Left hindlimb (tissue), 1 donor: ENCODE data around the gene DNAJB2.
A peak's percentile ranks its signal among the peaks of the same experiment; 100 is the strongest.

Source experiments
- DNase-seq: peaks from one replicate; pipeline ENCODE4 v3.0.0-alpha.2; 2018

The DNAJB2 gene

DNA sequence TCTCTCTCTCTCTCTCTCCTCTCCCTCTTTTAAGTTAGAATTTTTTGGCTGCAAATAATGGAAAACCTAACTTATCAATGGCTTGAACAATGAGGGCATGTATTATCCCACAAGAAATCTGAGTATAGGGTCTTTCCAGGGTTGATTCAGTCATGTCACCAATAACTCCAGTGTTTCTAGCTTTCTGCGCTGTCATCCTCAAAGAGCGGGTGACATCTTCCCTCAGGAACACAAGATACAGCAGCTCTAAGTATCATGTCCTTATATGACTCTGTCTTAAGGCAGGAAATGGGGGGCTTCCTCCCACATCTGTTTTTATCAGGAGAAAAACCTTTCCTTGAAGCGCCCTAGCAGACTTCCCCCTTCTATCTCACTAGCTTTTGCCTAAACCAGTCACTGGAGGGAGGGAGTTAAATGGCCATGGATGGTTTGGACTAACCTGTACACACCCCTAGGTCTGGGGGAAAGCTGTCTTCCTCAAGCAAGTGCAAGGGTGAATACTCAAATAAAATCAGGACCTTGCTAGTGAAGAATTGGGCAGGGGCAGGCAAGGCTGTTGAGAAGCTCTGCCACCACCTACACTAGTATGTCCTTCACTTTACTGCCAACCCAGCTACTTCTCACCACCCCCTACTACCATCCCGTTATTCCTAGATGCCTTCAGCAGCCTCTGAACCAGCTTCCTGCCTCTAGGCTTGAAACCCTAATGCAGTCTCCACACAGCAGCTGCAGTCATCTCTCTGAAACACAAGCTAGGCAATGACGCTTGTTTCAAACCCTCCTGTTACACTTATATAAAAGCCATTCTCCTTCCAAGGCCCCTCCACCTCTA lies 17.9 kb upstream of the DNAJB2 start:
- no peak for DNase-seq

DNA sequence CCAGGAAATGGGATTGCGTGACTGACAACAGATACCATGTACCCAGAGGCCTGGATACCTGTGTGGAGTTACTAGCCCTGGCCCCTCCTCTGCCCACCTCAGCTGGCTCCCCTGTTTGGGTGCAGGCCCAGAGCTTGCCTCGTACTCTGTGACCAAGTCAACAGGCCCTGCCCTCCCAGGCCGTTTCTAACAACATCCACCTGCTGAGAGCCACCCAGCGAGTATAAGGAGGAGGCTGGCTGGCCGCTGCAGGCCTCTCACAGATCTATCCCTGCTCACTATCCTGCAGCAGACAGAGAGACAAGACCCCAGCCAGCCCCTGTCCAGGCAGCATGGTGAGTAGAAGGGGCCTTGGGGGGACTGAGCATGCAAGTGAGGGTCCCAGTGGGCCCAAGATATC lies 12.9 kb upstream of the DNAJB2 start:
- DNase-seq = no peak

DNA sequence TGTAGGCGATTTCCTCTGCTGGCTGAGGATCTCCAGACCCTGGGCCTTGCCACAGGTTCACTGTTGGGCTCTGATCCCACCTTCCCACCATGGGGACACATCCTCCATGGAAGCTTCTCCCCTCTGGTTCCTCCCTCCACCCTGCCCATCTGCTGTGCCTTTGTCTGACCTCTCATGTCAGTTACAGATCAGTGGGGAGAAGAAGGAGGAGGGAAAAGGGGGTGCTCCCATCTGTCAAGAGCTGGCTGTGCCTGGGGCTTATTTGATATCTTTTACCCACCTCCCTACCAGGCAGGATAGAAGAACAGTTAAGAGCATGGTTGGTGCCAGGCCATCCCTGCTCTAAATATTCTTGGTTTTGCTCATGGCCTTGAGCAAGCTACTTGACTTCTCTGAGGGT lies 12.3 kb upstream of the DNAJB2 start:
- DNase-seq = no peak

DNA sequence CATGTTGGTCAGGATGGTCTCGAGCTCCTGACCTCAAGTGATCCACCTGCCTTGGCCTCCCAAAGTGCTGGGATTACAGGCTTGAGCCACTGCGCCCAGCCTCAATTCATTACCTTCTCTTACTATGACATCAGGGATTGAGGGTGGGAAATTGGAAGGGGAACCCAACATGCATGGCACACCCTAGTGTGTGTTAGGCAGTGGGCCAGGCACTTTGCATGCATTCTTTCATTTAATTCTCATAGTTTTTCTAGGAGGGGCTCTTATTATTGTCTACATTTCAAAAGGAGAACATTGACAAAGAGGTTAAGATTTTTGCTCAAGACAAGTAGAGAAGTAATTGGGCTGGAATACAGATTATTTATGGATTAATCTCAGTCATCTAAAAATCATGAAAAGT lies 10.9 kb upstream of the DNAJB2 start:
- no peak for DNase-seq

DNA sequence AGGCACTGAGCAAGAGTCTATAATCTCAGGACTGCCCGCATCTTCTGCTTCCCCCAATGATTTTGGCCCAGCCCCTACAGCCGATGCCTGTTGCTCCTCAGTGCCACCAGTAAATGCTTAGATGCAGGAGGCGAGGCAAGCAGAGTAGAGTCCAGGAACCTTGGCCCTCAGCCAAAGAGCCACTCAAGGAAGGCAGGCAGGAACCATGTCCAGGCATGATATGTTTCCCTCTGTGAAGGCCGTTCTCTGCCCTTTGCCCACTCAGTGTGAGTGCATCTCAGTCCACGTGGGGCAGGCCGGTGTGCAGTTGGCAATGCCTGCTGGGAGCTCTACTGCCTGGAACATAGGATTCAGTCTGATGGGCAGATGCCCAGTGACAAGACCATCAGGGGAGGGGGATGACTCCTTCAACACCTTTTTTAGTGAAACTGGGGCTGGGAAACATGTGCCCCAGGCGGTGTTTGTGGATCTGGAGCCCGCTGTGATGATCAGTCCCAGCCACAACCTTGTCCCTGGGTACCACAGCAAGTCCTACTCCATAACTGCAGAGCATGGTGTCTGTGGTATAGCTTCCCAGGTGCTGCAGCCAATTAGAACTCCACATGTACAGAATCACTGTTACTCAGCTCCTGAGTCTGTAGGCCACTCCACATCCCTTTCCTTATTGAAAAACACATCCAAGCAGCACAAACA lies 9.7 kb upstream of the DNAJB2 start:
- DNase-seq = no peak

DNA sequence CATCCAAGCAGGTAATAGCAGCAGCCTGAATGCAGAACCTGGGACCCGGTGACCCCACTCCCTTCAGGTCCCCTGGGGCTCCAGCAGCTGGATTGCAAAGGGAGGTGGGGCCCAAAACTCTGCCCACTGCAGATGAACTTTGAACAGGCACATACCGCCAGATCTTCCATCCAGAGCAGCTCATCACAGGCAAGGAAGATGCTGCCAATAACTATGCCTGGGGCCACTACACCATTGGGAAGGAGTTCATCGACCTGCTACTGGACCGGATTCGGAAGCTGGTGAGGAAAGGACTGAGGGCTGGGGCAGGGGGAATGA lies 9.2 kb upstream of the DNAJB2 start:
- DNase-seq = no peak

DNA sequence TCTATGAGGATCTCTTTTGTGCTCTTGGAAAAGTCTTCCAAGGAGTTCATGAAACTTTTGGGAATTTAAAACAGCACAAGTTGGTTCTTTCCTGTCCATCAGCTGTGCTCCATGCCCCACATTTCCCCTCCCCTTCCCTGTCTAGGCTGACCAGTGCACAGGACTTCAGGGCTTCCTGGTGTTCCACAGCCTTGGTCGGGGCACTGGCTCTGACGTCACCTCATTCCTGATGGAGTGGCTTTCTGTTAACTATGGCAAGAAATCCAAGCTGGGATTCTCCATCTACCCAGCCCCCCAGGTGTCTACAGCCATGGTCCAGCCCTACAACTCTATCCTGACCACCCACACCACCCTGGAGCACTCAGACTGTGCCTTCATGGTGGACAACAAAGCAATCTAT lies 8.1 kb upstream of the DNAJB2 start:
- DNase-seq = no peak

DNA sequence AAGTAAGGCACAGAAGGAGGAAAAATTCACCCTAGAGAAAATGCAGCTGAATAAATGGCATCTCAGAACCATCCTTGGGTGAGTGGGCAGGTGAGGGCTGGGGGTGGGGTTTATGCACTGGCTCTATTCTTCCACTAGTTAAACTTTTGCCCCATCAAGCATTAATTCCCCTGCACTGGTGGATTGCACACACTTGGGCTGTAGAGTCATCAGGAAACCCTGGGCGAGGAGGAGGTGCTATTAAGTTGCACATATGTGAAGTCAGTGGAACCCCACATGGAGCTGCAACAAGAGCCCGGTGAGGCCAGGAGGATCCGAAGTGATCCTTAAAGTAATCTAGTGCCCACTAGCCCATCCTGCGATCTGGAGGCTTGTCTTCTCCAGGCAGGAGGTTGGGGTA lies 6.8 kb upstream of the DNAJB2 start:
- no peak for DNase-seq

DNA sequence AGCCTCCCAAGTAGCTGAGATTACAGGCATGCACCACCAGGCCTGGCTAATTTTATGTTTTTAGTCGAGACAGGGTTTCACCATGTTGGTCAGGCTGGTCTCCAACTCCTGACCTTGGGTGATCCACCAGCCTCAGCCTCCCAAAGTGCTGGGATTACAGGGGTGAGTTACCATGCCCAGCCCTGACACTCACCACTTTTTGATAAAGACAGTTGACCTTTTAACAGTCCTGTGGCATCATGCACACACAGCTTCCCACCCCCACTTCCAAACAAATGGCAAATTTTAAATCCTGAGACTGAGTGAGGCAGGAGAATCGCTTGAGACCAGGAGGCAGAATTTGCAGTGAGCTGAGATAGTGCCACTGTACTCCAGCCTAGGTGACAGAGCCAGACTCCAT lies 6.2 kb upstream of the DNAJB2 start:
- DNase-seq = no peak

DNA sequence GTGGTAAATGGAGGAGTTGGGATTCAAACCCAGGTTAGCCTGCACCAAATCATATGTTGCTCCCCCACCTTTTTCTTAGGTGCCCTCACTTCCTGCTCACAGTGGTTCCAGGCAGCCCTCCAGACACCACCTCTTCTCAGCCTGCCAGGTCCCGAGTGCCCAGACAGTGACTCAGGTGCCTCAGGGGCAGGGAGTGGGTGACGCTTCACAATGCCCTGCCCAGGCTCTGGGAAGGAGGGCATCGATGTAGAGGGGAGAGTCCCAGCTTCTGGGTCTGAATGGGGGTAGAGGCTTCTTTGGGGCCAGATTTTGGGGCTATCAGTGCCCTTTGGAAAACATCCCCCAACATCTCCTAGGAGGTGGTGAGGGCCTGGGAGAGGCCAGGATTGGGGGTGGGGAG lies 5.2 kb upstream of the DNAJB2 start:
- no peak for DNase-seq

DNA sequence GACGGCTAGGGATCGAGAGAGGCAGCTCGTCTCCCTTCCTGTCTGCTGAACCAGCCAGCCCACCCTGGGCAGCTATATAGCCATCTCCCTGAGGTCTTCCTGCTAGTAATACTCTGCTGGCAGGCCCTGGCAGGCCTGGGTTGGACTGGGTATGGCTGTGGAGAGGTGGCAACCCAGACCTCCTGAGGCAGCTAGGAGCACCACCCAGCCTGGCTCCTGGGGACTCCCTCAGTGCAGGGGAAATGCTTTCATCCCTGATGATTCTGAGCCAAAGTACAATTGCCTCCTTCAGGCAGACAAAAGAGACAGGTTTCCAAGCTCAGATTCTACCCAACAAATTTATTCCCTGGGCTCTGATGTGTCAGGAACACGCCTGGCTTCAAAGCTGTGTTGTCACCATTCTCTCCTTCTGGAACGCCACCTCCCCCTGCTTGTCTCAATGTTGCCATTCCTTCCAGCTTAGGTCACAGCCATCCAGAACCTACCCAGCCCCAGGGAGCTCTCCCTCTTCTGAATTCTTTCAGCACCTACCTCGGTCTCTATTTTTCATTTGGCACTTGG lies 4.7 kb upstream of the DNAJB2 start:
- DNase-seq = no peak

DNA sequence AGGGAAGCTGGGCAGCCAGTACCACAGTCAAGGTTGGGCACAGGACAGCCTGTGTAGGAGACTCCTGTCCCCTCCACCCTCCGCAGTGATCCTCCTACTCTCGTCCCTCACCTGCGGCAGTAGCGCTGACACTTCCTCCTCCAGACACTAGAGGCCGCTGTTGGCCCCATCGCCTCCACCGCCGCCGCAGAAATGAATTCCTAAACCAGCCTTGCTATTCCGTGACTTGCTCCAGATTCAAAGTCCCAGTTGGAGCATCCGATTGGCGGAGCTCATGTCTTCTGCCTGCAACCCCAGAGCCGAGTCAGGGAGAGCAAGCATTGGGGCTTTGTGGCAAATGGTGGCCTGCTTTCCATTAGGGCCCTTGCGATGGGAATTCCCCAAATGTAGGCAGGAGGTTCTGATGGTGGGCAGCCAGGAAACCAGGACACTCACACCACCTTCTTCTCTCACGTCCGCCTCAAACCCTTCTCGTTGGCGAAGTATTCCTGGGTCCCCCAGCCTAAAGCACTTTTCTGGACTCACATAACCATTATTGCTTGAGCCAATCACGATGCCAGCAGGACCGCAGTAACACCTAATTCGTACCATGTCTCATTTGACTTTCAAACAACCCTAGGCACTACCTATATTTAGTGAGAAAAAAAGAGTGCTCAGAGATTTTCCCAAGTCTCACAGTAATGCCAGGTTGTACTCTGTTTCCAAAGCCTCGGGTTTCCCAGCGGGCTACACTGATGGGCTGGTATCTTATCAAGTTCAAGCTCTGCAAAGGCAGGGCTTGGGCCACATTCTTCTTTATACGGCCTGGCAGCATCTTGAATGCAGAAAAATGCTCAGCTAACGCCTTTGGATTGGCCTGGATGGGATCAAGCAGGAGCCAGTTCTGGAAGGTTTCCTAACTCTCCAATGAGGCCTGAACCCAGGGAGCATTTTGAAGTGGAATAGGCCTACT lies 1.2 kb upstream of the DNAJB2 start:
- DNase-seq = peak; percentile 86

DNA sequence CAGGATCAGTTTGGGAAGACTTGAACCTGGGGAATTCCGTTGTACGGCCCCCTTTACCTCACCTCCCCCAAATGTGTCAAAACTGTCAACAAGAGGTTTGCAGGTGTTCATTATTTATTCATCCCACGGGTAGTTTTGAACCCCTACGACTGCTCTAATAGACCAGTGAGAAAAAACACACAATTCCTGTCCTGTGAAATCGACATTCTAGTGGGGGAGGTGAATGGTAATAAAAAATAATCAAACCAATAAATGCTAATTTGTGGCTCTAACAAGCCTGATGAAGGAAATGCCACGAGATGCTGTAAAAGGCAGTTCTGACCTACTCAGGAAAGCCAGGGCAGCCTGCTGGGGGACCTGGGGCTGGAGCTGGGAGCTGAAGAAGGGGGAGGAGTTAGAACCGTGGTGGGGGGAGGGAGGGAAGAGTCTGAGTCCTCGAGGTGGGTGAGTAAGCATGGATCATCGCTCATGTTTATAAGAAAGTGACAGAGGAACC lies 463 bp upstream of the DNAJB2 start:
- no peak for DNase-seq

DNA sequence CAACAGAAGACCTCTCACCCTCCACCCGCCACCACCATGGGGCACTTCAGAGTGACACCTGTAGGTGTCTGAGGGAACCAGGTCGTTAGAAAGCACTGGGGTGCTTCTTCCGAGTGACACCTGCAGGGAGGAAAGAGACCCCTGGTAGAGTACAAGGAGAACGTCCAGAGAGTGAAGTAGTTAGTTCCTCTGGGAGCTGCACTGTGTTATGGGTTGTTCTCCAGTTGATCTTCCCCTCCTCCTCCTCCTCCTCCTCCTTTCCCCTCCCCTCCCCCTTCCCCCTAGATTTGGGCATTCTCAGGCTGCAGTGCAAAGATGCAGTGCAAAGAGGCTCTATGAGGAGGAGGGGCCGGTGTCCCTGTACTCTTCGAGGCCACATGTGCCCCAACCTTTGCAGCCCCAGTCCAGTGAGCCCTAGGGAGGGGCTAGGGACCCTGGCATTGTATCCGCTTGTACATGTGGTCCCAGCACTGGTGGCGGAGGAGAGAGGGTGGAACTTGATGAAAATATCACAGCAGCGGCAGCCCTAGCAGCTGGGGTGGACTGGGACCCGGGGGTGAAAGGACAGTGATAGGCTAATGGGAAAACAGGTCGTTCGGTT lies 850 bp downstream of the DNAJB2 start:
- no peak for DNase-seq

DNA sequence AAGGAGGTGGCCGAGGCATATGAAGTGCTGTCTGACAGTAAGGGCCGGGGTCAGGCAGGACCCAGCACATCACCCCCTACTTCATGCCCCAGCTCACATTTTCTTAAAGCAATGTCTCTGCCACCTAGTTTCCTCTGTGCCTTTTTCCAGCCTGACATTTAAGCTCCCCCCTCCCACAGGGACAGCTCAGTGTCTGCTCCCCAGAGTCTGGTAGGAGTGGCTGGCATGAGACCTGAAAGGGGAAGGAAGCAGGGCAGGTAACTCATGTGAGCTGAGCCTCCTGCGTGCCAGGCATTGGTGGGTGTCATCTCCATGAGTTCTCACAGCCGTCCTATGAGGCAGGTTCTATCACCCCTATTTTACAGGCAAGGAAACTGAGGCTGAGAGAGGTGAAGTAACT lies 1.5 kb downstream of the DNAJB2 start:
- DNase-seq = no peak

DNA sequence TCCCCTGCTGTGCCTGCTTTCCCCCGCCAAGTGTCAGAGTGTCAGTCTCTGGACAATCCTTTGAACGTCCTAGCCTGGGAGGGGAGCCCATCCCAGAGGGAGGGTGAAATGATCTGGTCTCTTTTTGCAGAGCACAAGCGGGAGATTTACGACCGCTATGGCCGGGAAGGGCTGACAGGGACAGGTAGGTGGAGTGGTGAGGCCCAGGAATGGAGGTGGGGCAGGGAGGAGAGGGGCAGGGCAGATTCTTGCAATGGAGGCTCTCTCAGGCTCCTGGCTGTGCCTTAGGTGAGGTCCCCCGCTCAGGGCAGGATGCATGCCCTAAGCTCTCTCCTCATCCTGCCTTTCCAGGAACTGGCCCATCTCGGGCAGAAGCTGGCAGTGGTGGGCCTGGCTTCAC lies 2.4 kb downstream of the DNAJB2 start:
- no peak for DNase-seq

DNA sequence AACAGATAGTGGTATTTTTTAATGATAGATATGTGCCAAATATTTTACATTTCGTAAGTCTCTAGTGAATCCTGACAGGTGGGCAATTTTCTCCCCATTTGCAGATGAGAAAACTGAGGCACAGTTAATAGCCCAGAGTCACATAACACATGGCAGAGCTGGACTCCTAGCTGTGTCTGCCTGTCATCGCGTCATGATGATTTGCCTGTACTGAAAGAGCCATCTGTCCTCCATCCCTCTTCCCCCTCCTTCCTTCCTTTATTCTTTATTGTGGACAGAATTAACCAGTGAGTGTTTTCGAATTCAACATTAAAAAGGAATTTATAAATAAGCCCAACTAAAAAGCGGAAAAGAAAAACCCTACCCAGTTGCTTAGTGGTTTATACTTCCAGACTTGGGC lies 3.2 kb downstream of the DNAJB2 start:
- DNase-seq = no peak

DNA sequence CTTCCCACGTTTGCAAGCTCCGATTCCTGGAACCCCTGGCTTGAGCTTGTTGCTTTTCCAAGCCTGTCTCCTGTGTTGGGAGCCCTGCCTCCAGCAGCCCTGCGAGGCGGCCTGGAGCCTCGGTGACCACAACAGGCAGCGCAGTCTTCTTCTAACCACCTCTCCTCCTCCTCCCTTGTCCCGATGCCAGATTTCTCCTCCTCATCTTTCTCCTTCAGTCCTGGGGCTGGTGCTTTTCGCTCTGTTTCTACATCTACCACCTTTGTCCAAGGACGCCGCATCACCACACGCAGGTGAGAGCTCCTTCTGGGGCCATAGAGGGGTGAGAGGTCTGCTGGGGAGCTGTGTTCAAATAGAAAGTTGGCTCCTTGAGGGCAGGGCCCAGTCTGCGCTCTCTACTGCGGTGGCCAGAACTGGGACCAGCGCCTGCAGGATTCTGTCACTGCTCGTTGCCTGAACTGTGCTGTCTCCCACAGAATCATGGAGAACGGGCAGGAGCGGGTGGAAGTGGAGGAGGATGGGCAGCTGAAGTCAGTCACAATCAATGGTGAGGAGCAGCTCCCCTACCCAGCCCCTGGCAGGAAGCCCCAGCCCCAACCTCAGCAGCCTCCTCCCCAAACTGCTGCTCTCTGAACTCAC lies 3.9 kb downstream of the DNAJB2 start:
- DNase-seq = no peak

DNA sequence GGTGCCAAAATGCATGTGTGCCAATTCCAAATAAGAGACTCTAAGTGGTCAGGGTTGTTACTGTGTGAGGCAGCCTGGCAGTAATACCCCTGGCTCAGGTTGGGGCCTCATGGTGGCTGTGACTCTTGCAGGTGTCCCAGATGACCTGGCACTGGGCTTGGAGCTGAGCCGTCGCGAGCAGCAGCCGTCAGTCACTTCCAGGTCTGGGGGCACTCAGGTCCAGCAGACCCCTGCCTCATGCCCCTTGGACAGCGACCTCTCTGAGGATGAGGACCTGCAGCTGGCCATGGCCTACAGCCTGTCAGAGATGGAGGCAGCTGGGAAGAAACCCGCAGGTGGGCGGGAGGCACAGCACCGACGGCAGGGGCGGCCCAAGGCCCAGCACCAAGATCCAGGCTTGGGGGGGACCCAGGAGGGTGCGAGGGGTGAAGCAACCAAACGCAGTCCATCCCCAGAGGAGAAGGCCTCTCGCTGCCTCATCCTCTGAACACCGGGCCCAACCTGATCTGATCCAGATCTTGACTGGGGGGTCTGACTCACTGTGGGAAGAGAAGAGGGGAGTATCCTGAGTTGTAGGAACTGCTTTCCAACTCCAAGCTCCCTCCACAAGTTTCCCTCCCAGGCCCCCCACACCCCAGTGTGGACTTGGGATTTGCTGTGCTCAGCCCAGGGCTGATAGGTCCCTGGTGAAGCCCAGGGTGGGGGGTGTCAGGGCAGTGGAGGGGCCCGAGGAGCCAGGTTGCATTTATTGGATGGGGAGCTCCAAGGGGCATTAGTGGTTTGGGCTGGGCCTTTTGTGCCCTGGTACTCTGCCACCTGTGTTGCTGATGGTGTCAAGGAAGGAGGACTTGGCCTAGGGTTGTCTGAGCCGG lies 5.6 kb downstream of the DNAJB2 start:
- no peak for DNase-seq

DNA sequence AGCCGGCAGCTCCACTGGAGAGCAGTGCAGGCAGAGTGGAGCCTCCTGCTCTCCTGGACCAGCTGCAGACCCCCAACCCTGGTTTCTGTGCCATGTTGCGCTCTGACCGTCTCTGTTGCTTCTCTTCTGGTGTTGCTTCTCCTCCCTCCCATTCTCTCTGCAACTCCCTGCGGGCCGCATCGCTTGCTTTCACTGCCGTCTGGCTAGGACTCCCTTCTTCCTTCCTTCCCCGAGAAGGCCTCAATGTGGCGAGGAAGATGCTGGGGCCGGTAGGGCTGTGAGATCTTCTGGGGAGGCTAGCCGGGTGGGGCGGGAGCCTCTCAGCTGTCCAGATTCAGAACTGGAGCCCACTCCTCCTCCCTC lies 6.2 kb downstream of the DNAJB2 start:
- DNase-seq = no peak

DNA sequence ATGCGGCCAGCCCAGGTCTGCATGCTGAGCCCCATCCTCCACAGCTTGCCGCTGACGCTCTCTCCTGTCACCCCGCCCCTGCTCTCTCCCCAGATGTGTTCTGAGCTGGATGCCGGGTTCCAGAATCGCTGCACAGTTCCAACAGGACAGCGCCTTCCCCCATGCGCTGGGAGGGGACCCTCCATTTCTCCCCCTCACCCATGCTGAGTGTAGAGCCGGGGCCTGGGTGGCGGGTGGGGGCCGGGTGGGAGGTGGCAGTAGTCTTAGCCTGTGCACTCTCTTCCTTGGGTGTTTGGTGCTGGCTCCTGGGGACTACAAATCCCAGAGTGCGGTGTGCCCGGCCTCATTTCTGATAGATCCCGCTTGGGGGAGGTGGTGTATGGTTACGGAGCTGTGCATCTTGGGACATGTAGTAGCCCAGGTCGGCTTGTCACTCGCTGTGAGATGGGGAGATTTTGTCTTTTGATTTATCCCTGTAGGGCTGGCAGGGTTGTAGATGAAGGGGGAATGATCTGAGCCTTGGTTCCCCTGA lies 6.8 kb downstream of the DNAJB2 start:
- peak; percentile 77 for DNase-seq
